ENCODE data around the gene LRIF1. TPM values are rescaled to one million over a fixed set of nuclear protein-coding genes. Genes with fewer than 3 reads are reported as not detected.
"Not testable (repeated sequence)": the region's sequence is repeated elsewhere in the genome, so short reads cannot be mapped to it uniquely, and the experiment has no call there.

LRIF1 gene
- total RNA-seq, 2 experiments from 2014 or later, result 25.7 to 26.9 TPM

GRCh38 chr1:110944806-110945205 lies 18.9 kb downstream of the LRIF1 start:
- ChIA-PET CTCF (interaction anchor here (0.7 kb wide), 1 partner anchor 16 kb away, joined by 3 read pairs; no protein-coding TSS in a partner anchor), POLR2A (no interaction called here)
- peaks cover 2% of the 10 kb centered on the region for H3K27me3 Mint-ChIP-seq
- no peak overlapping the region for H3K4me3 Mint-ChIP-seq
- H3K27ac Mint-ChIP-seq, result no peak overlapping the region
- H3K36me3 Mint-ChIP-seq (ENCODE audit: low read depth), result peaks cover 37% of the 10 kb centered on the region
- no peaks in the 10 kb centered on the region for H3K4me1 Mint-ChIP-seq
- DNase-seq, result no peak
- peaks cover 8% of the 10 kb centered on the region for H3K9me3 Mint-ChIP-seq

- H3K4me3 Mint-ChIP-seq, result no peak overlapping the region
- peaks cover 12% of the 10 kb centered on the region for H3K36me3 Mint-ChIP-seq (ENCODE audit: low read depth)
- ChIA-PET POLR2A (no interaction called here), CTCF (no interaction called here)
- H3K9me3 Mint-ChIP-seq, result peaks cover 19% of the 10 kb centered on the region
- H3K4me1 Mint-ChIP-seq, result no peaks in the 10 kb centered on the region
- peaks cover 4% of the 10 kb centered on the region for H3K27me3 Mint-ChIP-seq
- H3K27ac Mint-ChIP-seq, result no peak overlapping the region
- no peak for DNase-seq
These were observed 27.2 kb downstream of the LRIF1 start for GRCh38 chr1:110936567-110936966.

- H3K27me3 Mint-ChIP-seq, POLR2A ChIA-PET, CTCF ChIA-PET: not testable (repeated sequence)
These were observed 32.6 kb downstream of the LRIF1 start for GRCh38 chr1:110931097-110931496.

DNA sequence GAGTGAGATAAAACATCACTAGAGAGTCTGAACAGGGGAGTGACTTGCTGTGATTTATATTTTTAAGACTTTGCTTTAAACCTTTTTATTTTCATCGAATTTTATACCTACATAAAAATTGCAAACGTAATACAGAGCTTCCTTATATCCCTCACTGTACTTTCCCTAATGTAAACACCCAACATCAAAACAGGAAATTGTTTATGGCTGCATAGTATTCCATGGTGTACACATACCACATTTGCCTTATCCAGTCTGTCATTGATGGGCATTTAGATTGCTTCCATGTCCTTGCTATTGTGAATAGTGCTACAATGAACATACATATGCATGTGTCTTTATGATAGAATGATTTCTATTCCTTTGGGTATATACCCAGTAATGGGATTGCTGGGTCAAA lies 34.8 kb downstream of the LRIF1 start:
- peaks cover 2% of the 10 kb centered on the region for H3K36me3 Mint-ChIP-seq (ENCODE audit: low read depth)
- H3K9me3 Mint-ChIP-seq, result peaks cover 20% of the 10 kb centered on the region
- no peaks in the 10 kb centered on the region for H3K4me1 Mint-ChIP-seq
- no peak overlapping the region for H3K27ac Mint-ChIP-seq
- ChIA-PET CTCF (no interaction called here), POLR2A (interaction anchor here (1.5 kb wide), 1 partner anchor 54 kb away, joined by 5 read pairs; no protein-coding TSS in a partner anchor)
- no peak for DNase-seq
- peaks cover 9% of the 10 kb centered on the region for H3K27me3 Mint-ChIP-seq
- no peak overlapping the region for H3K4me3 Mint-ChIP-seq

More at GRCh38 chr1:110931097-110931496, 32.6 kb downstream of the LRIF1 start:
- H3K36me3 Mint-ChIP-seq (ENCODE audit: low read depth); DNase-seq; H3K27ac Mint-ChIP-seq; H3K4me1 Mint-ChIP-seq; H3K4me3 Mint-ChIP-seq: not testable (repeated sequence)
- H3K9me3 Mint-ChIP-seq, result peaks cover 28% of the 10 kb centered on the region

DNA sequence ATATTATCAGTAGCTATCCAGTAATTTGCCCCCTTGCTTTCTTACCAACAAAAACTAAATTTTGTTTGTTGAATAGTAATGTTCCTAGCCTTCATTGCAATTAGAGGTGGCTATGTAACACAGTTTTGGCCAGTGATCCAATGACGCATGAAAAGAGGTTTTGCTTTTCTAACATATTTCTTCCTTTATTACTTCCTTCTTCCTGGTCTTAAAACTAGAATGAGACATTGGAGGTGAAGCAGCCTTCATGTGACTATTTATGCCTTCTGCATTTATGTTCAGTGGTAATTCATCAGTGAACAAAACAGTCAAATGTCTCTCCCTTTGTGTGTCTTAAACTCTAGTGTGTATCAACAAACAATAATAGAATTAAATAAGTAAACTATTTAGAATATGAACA lies 35.5 kb downstream of the LRIF1 start:
- Mint-ChIP-seq H3K27ac (no peak overlapping the region), H3K36me3 (ENCODE audit: low read depth) (peaks cover 2% of the 10 kb centered on the region), H3K9me3 (peaks cover 20% of the 10 kb centered on the region), H3K4me3 (no peak overlapping the region), H3K4me1 (no peaks in the 10 kb centered on the region), H3K27me3 (peaks cover 10% of the 10 kb centered on the region)
- ChIA-PET CTCF (no interaction called here), POLR2A (no interaction called here)
- DNase-seq, result no peak

DNA sequence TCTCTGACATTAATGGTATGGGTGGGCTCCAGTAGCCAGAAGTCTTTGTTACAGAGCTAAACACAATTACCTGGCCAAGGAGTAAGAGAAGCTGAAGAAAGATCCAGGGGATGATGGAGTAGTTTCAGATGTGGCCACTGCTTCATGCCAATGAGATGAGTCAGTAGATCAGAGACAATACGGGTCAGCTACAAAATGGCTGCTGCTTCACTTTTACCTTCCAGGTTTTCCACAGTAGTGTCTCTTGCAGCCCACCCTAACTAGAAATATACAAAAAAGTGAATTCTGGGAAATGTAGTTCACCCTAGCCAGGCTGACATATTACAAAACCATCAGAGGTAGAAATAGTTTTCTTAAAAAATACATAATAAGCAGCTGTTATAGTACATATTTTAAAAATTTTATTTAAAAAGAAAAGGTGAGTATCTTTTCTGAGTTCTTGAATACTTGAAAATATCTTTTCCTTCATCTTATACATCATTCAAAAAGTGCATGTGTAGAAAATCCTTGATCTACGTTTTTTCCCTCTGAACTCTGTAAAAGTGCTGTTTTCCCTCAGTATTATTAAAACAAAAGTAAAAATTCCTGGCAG lies 36.1 kb downstream of the LRIF1 start:
- no peak for DNase-seq
- Mint-ChIP-seq H3K4me1 (no peaks in the 10 kb centered on the region), H3K9me3 (peaks cover 22% of the 10 kb centered on the region), H3K4me3 (no peak overlapping the region), H3K27me3 (peaks cover 13% of the 10 kb centered on the region), H3K36me3 (ENCODE audit: low read depth) (peaks cover 2% of the 10 kb centered on the region), H3K27ac (no peak overlapping the region)
- ChIA-PET POLR2A (interaction anchor here (0.9 kb wide), 1 partner anchor 37 kb away, joined by 4 read pairs; no protein-coding TSS in a partner anchor), CTCF (no interaction called here)

- no peak for DNase-seq
- Mint-ChIP-seq H3K9me3 (peaks cover 12% of the 10 kb centered on the region), H3K4me3 (no peak overlapping the region), H3K36me3 (ENCODE audit: low read depth) (peaks cover 19% of the 10 kb centered on the region), H3K27me3 (peaks cover 22% of the 10 kb centered on the region), H3K4me1 (peaks cover 9% of the 10 kb centered on the region), H3K27ac (no peak overlapping the region)
- ChIA-PET CTCF (no interaction called here), POLR2A (no interaction called here)
These were observed 41.8 kb downstream of the LRIF1 start for GRCh38 chr1:110921953-110922352.

- peaks cover 20% of the 10 kb centered on the region for H3K4me1 Mint-ChIP-seq
- H3K4me3 Mint-ChIP-seq, result no peak overlapping the region
- H3K27ac Mint-ChIP-seq, result no peak overlapping the region
- H3K27me3 Mint-ChIP-seq, result peaks cover 17% of the 10 kb centered on the region
- ChIA-PET POLR2A (interaction anchor here (1.2 to 2.0 kb wide), 3 partner anchors 38 to 47 kb away, joined by 3 to 12 read pairs (median 5); partner anchors contain the start of genes CD53 and LRIF1), CTCF (interaction anchor here (1.6 kb wide), 1 partner anchor 74 kb away, joined by 5 read pairs; no protein-coding TSS in a partner anchor)
- peaks cover 31% of the 10 kb centered on the region for H3K36me3 Mint-ChIP-seq (ENCODE audit: low read depth)
- H3K9me3 Mint-ChIP-seq, result peaks cover 24% of the 10 kb centered on the region
- DNase-seq, result no peak
These were observed 45.7 kb downstream of the LRIF1 start for GRCh38 chr1:110918016-110918415.

- Mint-ChIP-seq H3K36me3 (ENCODE audit: low read depth) (peaks cover 26% of the 10 kb centered on the region), H3K27me3 (peaks cover 11% of the 10 kb centered on the region), H3K9me3 (peaks cover 20% of the 10 kb centered on the region), H3K4me1 (peaks cover 20% of the 10 kb centered on the region), H3K27ac (peak overlapping the region; percentile 70), H3K4me3 (peak overlapping the region; percentile 49)
- ChIA-PET POLR2A (interaction anchor here (1.2 to 2.0 kb wide), 4 partner anchors 36 to 129 kb away, joined by 3 to 12 read pairs (median 5); partner anchors contain the start of genes CD53 and LRIF1), CTCF (interaction anchor here (0.6 to 1.6 kb wide), 3 partner anchors 76 to 417 kb away, joined by 3 to 5 read pairs (median 3); no protein-coding TSS in a partner anchor)
- peak; percentile 62 for DNase-seq
These were observed 46.9 kb downstream of the LRIF1 start for GRCh38 chr1:110916669-110917306.

- Mint-ChIP-seq H3K9me3 (peaks cover 23% of the 10 kb centered on the region), H3K4me3 (peak overlapping the region; percentile 49), H3K4me1 (peaks cover 20% of the 10 kb centered on the region), H3K27me3 (peaks cover 10% of the 10 kb centered on the region), H3K27ac (peak overlapping the region; percentile 70), H3K36me3 (ENCODE audit: low read depth) (peaks cover 27% of the 10 kb centered on the region)
- no peak for DNase-seq
- POLR2A ChIA-PET, result interaction anchor here (1.4 to 2.0 kb wide), 3 partner anchors 25 to 129 kb away, joined by 3 to 12 read pairs (median 5); partner anchors contain the start of gene LRIF1
- CTCF ChIA-PET, result interaction anchor here (1.6 kb wide), 1 partner anchor 76 kb away, joined by 5 read pairs; no protein-coding TSS in a partner anchor
These were observed 47.5 kb downstream of the LRIF1 start for GRCh38 chr1:110916274-110916668.

- H3K4me3 Mint-ChIP-seq, result peak overlapping the region; percentile 22
- peaks cover 11% of the 10 kb centered on the region for H3K27me3 Mint-ChIP-seq
- H3K4me1 Mint-ChIP-seq, result peaks cover 20% of the 10 kb centered on the region
- no peak overlapping the region for H3K27ac Mint-ChIP-seq
- no peak for DNase-seq
- POLR2A ChIA-PET, result interaction anchor here (1.4 to 1.5 kb wide), 2 partner anchors 25 to 128 kb away, joined by 3 to 5 read pairs; no protein-coding TSS in a partner anchor
- peaks cover 30% of the 10 kb centered on the region for H3K36me3 Mint-ChIP-seq (ENCODE audit: low read depth)
- CTCF ChIA-PET, result no interaction called here
- H3K9me3 Mint-ChIP-seq, result peaks cover 27% of the 10 kb centered on the region
These were observed 47.9 kb downstream of the LRIF1 start for GRCh38 chr1:110915804-110916203.

- Mint-ChIP-seq H3K27me3 (peaks cover 15% of the 10 kb centered on the region), H3K4me3 (no peak overlapping the region), H3K36me3 (ENCODE audit: low read depth) (peaks cover 31% of the 10 kb centered on the region), H3K9me3 (peaks cover 36% of the 10 kb centered on the region), H3K4me1 (peaks cover 20% of the 10 kb centered on the region), H3K27ac (no peak overlapping the region)
- DNase-seq, result no peak
- ChIA-PET POLR2A (interaction anchor here (1.5 to 1.7 kb wide), 2 partner anchors 24 to 50 kb away, joined by 3 to 4 read pairs; no protein-coding TSS in a partner anchor), CTCF (no interaction called here)
These were observed 49.0 kb downstream of the LRIF1 start for GRCh38 chr1:110914676-110915075.

- ChIA-PET CTCF (no interaction called here), POLR2A (interaction anchor here (0.8 kb wide), 1 partner anchor 22 kb away, joined by 3 read pairs; no protein-coding TSS in a partner anchor)
- no peak overlapping the region for H3K4me3 Mint-ChIP-seq
These were observed 50.9 kb downstream of the LRIF1 start for GRCh38 chr1:110912784-110913183.

More at GRCh38 chr1:110912784-110913183, 50.9 kb downstream of the LRIF1 start:
- no peak for DNase-seq
- H3K36me3 Mint-ChIP-seq (ENCODE audit: low read depth), result peaks cover 40% of the 10 kb centered on the region
- H3K27me3 Mint-ChIP-seq, result peaks cover 16% of the 10 kb centered on the region
- H3K27ac Mint-ChIP-seq, result no peak overlapping the region
- H3K4me1 Mint-ChIP-seq, result peaks cover 18% of the 10 kb centered on the region
- peaks cover 51% of the 10 kb centered on the region for H3K9me3 Mint-ChIP-seq
